Middle frontal gyrus (tissue), 1 donor: ENCODE data around the gene BHMT2.

Experiments used
- DNase-seq: peaks from one replicate; pipeline ENCODE4 v3.0.0-alpha.2; 2015; ENCODE audit warnings: low spot score; ENCODE audit errors: extremely low spot score

Gene BHMT2

GRCh38 chr5:79062436-79062835 is 7.1 kb upstream of the BHMT2 start:
- DNase-seq, result no peak

DNA sequence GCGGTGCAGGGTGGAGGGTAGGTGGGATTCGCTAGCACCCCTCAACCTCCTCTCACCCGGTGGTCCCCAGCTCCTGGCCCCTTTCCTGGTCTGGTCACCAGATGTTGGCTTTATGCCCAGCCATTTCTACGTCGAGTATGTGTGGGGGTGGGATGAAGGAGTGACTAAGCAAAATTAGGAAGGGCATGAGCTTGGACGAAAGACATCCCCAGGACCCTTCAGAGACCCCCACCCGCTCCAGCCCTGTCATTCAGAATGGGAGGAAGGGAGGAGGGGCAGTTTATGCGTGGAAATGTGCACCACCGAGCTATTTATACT is 742 bp downstream of the BHMT2 start:
- no peak for DNase-seq

DNA sequence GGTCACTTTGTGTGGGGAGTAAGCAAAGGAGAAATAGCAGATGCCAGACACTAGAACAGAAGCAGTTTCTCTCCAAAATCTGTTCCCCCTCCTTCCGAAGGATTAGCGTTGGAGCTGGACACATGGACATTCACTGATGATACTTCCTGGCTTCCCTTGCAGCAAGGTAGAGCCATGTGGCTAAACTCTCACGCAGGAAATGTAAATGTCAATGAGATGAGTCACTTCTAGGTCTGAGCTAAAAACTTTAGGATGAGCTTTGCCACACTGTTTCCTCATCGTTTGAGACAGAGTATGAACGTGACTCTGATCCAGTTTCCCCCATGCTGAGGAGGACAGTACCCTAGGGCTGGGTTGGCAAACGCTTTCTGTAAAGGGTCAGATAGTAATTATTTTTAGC is 5.1 kb downstream of the BHMT2 start:
- DNase-seq, result no peak

DNA sequence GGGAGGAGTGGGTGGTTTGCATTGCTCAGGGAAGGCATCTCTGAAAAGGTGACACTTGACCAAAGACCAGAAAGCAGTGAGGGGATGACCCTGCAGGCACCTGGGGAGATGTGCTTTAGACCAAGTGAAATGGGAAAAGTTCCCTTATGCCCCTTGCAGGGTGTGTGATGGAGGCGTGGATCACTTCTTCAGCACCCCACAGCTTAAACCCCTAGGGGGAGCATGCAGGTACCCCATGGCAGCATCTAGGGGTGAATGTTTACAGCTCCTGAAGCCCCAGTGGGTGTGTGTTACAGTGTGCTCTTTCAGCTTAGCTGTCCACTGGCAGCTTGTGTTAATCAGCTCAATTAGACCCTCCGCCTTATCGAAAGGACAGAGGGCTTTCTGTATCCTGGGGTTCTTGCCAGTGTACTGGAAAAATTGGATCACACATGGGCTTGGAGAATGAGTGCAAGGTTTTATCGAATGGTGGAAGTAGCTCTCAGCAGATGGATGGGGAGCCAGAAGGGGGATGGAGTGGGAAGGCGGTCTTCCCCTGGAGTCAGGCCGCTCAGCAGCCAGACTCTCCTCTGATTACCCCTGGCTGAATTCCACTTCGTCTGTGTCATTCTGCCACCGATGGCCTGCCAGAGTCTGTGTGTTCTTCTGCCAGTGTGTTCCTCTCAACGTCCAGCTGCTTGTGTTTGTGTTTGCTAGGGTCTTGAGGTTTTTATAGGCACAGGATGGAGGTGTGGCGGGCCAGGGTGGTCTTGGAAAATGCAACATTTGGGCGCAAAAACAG is 6.3 kb downstream of the BHMT2 start:
- DNase-seq, result no peak

- DNase-seq, result no peak
These were observed 7.3 kb downstream of the BHMT2 start for GRCh38 chr5:79076819-79077218.

DNA sequence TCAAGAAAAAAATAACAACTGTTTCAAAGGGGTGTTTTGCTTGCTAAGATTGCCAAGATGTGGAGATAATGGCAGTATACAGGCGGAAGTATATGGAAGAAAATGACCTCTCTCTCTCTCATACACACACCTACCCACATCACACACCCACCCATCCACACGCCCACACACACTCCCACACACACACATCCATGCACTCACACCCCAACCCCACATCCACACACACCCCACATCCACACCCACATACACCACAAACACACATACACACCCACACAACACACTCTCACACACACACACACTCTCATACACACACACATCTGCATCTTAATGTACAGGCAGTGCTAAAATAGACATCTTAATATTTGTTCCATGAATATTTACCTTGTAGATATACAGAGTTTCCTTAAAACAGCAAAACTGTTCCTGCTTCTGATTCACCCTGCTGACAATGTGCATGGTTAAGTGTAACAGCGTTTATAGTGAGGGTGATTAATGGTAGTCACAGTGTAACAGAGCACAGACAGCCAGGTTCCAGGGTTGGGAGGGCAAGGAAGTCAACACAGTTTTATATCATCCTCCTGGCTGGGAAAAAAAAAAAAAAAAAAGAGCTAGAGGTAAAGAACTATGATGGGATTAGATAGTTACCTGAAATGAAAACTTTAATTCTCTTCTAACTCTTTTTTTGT is 8.3 kb downstream of the BHMT2 start:
- no peak for DNase-seq

DNA sequence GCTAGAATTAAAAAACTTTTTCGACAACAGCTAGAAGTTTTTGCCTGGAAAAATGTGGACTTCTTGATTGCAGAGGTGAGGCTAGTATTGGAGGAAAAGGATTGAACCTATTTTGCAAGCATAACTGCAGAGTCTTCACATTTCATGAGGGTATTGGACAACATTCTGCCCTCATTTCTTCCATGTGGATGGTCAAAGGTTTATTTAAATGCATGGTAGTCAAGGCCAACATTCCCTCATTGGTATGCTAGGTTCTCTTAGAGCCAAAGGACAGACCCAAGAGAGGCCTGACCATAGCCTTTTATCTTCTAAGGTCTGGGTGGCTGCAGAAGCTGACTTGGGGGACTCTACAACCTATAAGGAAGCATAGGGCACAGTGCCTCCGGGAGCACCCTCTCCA is 11.2 kb downstream of the BHMT2 start:
- no peak for DNase-seq

DNA sequence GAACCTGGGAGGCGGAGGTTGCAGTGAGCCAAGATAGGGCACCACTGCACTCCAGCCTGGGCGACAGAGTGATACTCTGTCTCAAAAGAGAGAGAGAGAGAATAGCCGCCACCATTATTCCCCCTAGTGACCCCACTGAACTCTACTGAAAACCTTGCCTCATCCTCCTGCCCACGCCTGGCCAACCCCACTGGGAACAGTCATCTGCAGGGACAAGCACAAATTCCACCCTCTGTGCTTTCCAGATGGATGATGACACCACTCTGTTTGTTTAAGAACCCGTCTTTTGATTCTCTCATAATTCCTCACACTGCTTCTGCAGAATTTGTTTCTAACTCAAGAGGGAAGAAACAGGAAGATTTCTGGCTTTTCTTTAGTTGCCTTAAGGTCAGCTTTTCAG is 12.2 kb downstream of the BHMT2 start:
- no peak for DNase-seq

DNA sequence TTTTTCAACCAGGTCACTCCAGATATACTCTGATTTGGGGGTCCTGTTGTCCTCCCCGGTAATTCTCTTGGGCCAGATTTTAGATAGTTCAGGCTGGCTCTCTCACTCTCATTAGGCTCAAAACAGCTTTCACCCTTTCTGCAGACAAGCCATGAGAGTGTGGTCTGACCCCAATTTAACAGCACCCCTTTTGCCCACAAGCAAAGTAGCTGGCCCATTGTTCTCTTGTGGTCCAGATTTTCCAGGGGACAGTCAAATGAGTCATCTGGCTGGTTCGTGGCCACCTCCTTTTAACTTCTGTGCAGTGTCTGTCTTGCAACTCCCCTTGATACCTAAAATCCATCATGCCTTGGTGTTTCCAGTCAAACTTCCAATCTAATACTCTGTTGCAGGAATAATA is 16.5 kb downstream of the BHMT2 start:
- DNase-seq, result no peak

GRCh38 chr5:79088507-79088906 is 18.9 kb downstream of the BHMT2 start:
- DNase-seq, result no peak

GRCh38 chr5:79091064-79091463 is 21.5 kb downstream of the BHMT2 start:
- no peak for DNase-seq

GRCh38 chr5:79093762-79094161 is 24.2 kb downstream of the BHMT2 start:
- DNase-seq, result no peak

GRCh38 chr5:79105868-79106267 is 36.3 kb downstream of the BHMT2 start:
- DNase-seq, result no peak

DNA sequence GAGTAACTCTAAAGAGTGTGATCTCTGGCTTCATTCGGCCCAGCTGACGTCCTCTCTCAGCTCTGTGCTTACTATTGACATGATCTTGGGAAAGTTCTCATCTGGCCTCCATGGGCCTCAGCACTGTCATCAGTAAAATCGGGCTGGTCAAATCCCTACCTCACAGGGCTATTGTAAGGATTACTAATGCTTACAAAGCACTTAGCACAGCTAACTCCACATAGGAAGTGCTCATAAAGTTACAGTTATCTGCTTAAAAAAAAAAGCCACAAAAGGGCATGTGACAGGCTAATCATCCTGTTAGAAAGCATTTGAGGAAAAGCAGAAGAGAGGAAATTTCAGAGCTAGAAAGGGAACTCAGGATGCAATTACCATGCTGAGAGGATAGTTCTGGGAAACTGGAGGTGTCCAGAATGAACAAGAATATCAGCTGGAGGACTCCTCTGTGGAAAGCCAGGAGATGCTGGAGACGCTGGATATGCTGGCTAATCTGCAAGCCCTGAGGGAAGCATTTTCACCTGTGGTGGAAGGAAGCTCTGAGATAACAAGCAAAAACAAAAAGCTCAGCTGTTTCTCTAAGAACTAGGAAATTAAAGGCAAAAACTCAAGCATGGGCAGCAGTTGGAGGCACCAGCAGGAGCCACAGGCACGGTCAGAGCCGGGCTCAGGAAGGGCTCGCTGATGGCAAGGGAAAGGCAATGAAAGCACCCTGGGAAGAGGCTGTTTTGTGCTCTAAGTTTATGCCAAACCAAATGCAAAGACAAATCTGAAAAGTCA is 37.6 kb downstream of the BHMT2 start:
- DNase-seq, result no peak

GRCh38 chr5:79108086-79108485 is 38.5 kb downstream of the BHMT2 start:
- no peak for DNase-seq

DNA sequence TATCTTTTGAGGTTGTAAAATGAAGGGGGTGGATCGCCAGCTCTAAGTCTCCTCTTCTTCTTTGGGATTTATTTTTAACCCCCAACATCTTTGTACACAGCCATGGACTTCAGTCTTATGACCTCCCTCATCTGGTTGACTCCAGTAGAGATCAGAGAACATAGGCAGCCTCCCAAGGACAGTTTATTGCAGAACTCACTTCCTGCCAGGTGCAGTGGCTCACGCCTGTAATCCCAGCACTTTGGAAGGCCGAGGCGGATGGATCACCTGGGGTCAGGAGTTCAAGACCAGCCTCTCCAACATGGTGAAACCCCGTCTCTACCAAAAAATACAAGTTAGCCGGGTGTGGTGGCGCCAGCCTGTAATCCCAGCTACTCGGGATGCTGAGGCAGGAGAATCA is 39.2 kb downstream of the BHMT2 start:
- DNase-seq, result no peak

GRCh38 chr5:79109527-79110492 is 40.2 kb downstream of the BHMT2 start:
- no peak for DNase-seq

DNA sequence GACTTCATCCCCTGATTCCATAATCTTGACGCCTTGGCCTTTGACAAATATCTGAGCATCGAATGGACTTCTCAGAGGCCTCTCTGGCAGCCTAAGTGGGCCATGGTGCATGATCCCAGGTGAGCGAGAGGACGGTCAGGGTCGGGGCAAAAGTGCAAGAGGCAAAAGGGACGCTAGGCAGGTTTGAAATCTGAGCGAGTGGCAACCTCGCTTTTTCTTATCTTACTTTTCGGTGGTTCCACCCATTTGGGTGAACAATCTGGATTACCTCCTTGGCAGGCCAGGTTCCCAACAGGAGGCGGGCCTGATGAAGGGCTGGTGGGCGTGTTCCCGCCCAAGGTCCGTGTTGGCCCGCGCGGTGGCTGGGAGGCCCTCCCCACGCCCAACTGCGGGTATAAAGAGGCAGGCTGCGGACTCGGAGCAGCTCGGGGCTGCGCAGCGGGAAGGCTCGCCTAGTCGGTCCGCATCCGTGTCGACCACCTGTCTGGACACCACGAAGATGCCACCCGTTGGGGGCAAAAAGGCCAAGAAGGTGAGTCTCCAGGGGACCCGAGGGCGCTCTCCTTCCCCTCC is 41.9 kb downstream of the BHMT2 start, which contains the start of gene BHMT:
BHMT (plus strand) TSS at position 423 of the 573 bp plus-strand sequence; CDS start at position 500, 77 bp downstream.
- no peak for DNase-seq

GRCh38 chr5:79111960-79112702 is 42.6 kb downstream of the BHMT2 start:
- DNase-seq, result no peak

GRCh38 chr5:79112703-79113058 is 43.1 kb downstream of the BHMT2 start:
- DNase-seq, result no peak
